RPMI8226 (cell line): ENCODE data around the gene BAIAP2.

Source experiments
- DNase-seq: peaks from one replicate; pipeline ENCODE4 v3.0.0-alpha.2; 2015

BAIAP2 gene

GRCh38 chr17:81164371-81165245 is 129.7 kb downstream of the BAIAP2 start:
- DNase-seq, result no peak

GRCh38 chr17:81165246-81166032 is 130.5 kb downstream of the BAIAP2 start, which contains the start of gene PVALEF:
TSS of gene PVALEF (plus strand) at chr17:81165507. CDS start at chr17:81181227, 15,720 bp downstream.
- no peak for DNase-seq

GRCh38 chr17:81166033-81166492 is 131.1 kb downstream of the BAIAP2 start, which contains the start of gene AATK:
TSS of gene AATK (minus strand) at chr17:81166221. CDS start at chr17:81165992, 229 bp downstream.
- DNase-seq, result no peak
